ENCODE results near the gene MAP1LC3C. TPM values are rescaled to one million over a fixed set of nuclear protein-coding genes. Genes with fewer than 3 reads are reported as not detected.

MAP1LC3C gene
- total RNA-seq, 2 donors from 2014 or later: 0.22 TPM; not detected in 1

DNA sequence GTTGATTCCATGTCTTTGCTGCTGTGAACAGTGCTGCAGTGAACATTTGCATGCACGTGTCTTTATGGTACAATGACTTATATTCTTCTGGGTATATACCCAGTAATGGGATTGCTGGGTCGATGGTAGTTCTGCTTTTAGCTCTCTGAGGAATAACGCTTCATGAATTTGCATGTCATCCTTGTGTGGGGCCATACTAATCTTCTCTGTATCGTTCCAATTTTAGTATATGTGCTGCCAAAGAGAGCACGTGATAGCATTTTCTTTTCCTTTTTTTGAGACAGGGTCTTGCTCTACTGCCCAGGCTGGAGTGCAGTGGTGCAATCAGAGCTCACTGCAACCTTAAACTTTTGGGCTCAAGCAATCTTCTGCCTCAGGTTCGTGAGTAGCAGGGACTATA lies 24.9 kb upstream of the MAP1LC3C start:
- peaks cover 8% of the 10 kb centered on the region for H3K9me3 ChIP-seq (ENCODE audit: control insufficient read depth, low read length)
- TF ChIP-seq, protein P1, sequence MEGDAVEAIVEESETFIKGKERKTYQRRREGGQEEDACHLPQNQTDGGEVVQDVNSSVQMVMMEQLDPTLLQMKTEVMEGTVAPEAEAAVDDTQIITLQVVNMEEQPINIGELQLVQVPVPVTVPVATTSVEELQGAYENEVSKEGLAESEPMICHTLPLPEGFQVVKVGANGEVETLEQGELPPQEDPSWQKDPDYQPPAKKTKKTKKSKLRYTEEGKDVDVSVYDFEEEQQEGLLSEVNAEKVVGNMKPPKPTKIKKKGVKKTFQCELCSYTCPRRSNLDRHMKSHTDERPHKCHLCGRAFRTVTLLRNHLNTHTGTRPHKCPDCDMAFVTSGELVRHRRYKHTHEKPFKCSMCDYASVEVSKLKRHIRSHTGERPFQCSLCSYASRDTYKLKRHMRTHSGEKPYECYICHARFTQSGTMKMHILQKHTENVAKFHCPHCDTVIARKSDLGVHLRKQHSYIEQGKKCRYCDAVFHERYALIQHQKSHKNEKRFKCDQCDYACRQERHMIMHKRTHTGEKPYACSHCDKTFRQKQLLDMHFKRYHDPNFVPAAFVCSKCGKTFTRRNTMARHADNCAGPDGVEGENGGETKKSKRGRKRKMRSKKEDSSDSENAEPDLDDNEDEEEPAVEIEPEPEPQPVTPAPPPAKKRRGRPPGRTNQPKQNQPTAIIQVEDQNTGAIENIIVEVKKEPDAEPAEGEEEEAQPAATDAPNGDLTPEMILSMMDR (conservative IDR thresholded peaks at IDR 0.05): no peak
- no peaks in the 10 kb centered on the region for H3K27me3 Mint-ChIP-seq (ENCODE audit: insufficient read depth)
- peaks cover 20% of the 10 kb centered on the region for H3K9me3 Mint-ChIP-seq
- H3K27ac Mint-ChIP-seq: no peak overlapping the region
- no peak overlapping the region for H3K4me3 Mint-ChIP-seq
- no peak for DNase-seq
- no peak overlapping the region for H3K27ac ChIP-seq (ENCODE audit: low read depth, low read length)
- H3K9ac ChIP-seq (ENCODE audit: extremely low read depth, low read length, poor library complexity, severe bottlenecking): no peak overlapping the region
- 88 to 94% methylated on average over 5 to 6 of the region's 6 CpGs for WGBS, 2 experiments (ENCODE audit: insufficient coverage in 1 of 2, insufficient read length in 1 of 2)
- H3K4me3 ChIP-seq (ENCODE audit: low read length): no peak overlapping the region
- no peaks in the 10 kb centered on the region for H3K36me3 ChIP-seq (ENCODE audit: control insufficient read depth, insufficient read depth, low read length)
- no peaks in the 10 kb centered on the region for H3K27me3 ChIP-seq (ENCODE audit: control insufficient read depth, insufficient read depth, low read length, poor library complexity, severe bottlenecking)
- no peaks in the 10 kb centered on the region for H3K36me3 Mint-ChIP-seq (ENCODE audit: low read depth)
- H3K4me1 ChIP-seq (ENCODE audit: control insufficient read depth, insufficient read depth, low read length): no peaks in the 10 kb centered on the region
- peaks cover 3% of the 10 kb centered on the region for H3K4me1 Mint-ChIP-seq

DNA sequence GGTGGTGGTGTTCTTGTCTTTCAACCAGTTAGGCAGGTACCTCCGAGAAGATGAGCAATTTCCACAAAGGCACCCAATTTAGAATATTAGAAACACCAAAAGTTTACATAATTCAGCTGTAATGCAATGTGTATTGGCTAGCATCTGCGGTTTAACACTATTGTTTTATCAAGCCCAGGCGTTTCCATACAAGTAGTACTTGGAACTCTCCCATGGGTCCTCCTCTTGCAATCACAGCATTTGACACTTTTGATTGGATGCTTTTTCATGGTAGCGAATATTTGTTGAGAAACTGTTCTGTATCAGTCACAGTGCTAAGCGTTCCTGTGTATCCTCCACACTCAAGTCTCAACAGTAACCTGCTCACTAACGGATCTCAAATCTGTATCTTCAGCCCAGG lies 20.1 kb upstream of the MAP1LC3C start:
- no peak overlapping the region for H3K27ac ChIP-seq (ENCODE audit: low read depth, low read length)
- TF ChIP-seq, protein P1 (conservative IDR thresholded peaks at IDR 0.05): no peak
- H3K36me3 ChIP-seq (ENCODE audit: control insufficient read depth, insufficient read depth, low read length): no peaks in the 10 kb centered on the region
- no peaks in the 10 kb centered on the region for H3K27me3 Mint-ChIP-seq (ENCODE audit: insufficient read depth)
- no peaks in the 10 kb centered on the region for H3K4me1 Mint-ChIP-seq
- no peaks in the 10 kb centered on the region for H3K4me1 ChIP-seq (ENCODE audit: control insufficient read depth, insufficient read depth, low read length)
- H3K4me3 ChIP-seq (ENCODE audit: low read length): no peak overlapping the region
- H3K9ac ChIP-seq (ENCODE audit: extremely low read depth, low read length, poor library complexity, severe bottlenecking): no peak overlapping the region
- H3K36me3 Mint-ChIP-seq (ENCODE audit: low read depth): no peaks in the 10 kb centered on the region
- no peaks in the 10 kb centered on the region for H3K27me3 ChIP-seq (ENCODE audit: control insufficient read depth, insufficient read depth, low read length, poor library complexity, severe bottlenecking)
- peaks cover 8% of the 10 kb centered on the region for H3K9me3 ChIP-seq (ENCODE audit: control insufficient read depth, low read length)
- peak; percentile 41 for DNase-seq
- H3K4me3 Mint-ChIP-seq: no peak overlapping the region
- H3K9me3 Mint-ChIP-seq: peaks cover 20% of the 10 kb centered on the region
- 93 to 94% methylated on average over 4 to 6 of the region's 6 CpGs for WGBS, 2 experiments (ENCODE audit: insufficient coverage in 1 of 2, insufficient read length in 1 of 2)
- H3K27ac Mint-ChIP-seq: no peak overlapping the region

DNA sequence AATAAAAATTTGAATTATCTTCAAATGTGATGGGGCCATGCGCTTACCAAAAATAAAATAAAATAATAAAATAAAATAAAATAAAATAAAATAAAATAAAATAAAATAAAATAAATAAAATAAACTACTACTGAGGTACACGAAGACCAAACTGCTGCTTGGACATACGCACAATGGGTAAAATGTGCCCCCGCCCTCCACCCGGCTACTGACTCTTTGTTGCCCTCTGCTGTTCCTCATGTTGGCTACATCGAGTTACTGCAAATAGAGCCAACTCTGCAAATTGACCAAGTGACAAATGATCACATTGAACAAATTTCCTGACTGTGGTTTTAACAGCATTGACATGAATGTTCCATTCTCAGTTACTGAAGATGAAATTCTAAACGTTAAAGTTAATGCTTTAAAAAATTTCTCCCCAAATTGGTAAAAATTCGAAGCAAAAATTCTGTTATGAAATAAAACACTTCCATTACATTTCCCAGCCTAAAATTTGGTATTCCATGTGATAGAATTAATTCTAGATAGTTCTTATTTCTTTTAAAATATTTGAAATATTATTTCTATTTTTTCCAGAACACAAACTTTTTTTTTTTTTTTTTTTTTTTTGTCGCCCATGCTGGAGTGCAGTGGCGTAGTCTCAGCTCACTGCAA lies 18.8 kb upstream of the MAP1LC3C start:
- H3K27ac Mint-ChIP-seq: no peak overlapping the region

More for the DNA sequence above, 18.8 kb upstream of the MAP1LC3C start:
- peaks cover 16% of the 10 kb centered on the region for H3K9me3 Mint-ChIP-seq
- TF ChIP-seq, protein P1 (conservative IDR thresholded peaks at IDR 0.05): peak; percentile 88
- H3K4me1 Mint-ChIP-seq: no peaks in the 10 kb centered on the region
- H3K36me3 Mint-ChIP-seq (ENCODE audit: low read depth): no peaks in the 10 kb centered on the region
- peaks cover 5% of the 10 kb centered on the region for H3K9me3 ChIP-seq (ENCODE audit: control insufficient read depth, low read length)
- H3K27me3 ChIP-seq (ENCODE audit: control insufficient read depth, insufficient read depth, low read length, poor library complexity, severe bottlenecking): no peaks in the 10 kb centered on the region
- peak; percentile 71 for DNase-seq
- H3K4me1 ChIP-seq (ENCODE audit: control insufficient read depth, insufficient read depth, low read length): no peaks in the 10 kb centered on the region
- H3K4me3 ChIP-seq (ENCODE audit: low read length): no peak overlapping the region
- no peaks in the 10 kb centered on the region for H3K36me3 ChIP-seq (ENCODE audit: control insufficient read depth, insufficient read depth, low read length)
- H3K4me3 Mint-ChIP-seq: no peak overlapping the region
- no peak overlapping the region for H3K27ac ChIP-seq (ENCODE audit: low read depth, low read length)
- WGBS, 2 experiments (ENCODE audit: insufficient coverage in 1 of 2, insufficient read length in 1 of 2): 19 to 58% methylated on average over 6 to 7 of the region's 10 CpGs
- no peak overlapping the region for H3K9ac ChIP-seq (ENCODE audit: extremely low read depth, low read length, poor library complexity, severe bottlenecking)
- H3K27me3 Mint-ChIP-seq (ENCODE audit: insufficient read depth): no peaks in the 10 kb centered on the region
